Measurements from ENCODE around the gene NACC2.

Gene NACC2

DNA sequence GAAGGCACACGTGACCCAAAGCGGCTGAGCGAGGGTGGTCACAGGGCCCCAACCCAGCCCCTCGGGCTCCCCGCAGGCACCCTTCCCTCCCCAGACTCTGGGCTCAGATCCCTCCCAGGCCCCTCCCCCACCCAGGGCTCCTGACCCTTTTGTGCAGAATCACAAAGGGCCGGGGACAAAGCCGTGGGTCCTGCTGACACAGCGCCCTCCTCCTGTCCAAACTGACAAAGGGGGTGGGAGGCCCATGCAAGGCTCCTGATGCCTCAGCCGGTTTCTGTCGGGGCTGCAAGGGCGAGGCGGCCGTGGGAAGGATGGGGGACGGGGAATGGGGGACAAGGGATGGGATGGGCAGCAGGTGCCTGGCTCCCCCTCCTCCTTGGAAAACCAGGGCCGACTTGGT lies 90.4 kb downstream of the NACC2 start:
- Histone ChIP-seq H3K9me3 (ENCODE audit: control insufficient read depth in 2 of 2, low read length in 2 of 2) (no peaks in the 10 kb centered on the region), H3K36me3 (ENCODE audit: control insufficient read depth in 2 of 2, insufficient read depth in 2 of 2, low read length in 2 of 2) (peaks cover 0 to 3% of the 10 kb centered on the region in 2 donors), H3K27me3 (ENCODE audit: control insufficient read depth in 2 of 2, insufficient read depth in 2 of 2, low read length in 2 of 2) (no peaks in the 10 kb centered on the region), H3K4me3 (ENCODE audit: low read length in 2 of 2) (no peak overlapping the region), H3K4me1 (ENCODE audit: control insufficient read depth in 2 of 2, insufficient read depth in 2 of 2, low read length in 2 of 2) (peaks cover 0 to 6% of the 10 kb centered on the region in 2 donors), H3K27ac (ENCODE audit: low read depth in 2 of 2, low read length in 2 of 2) (no peak overlapping the region), H3K9ac (ENCODE audit: low read depth in 1 of 2, low read length in 2 of 2) (no peak overlapping the region)

DNA sequence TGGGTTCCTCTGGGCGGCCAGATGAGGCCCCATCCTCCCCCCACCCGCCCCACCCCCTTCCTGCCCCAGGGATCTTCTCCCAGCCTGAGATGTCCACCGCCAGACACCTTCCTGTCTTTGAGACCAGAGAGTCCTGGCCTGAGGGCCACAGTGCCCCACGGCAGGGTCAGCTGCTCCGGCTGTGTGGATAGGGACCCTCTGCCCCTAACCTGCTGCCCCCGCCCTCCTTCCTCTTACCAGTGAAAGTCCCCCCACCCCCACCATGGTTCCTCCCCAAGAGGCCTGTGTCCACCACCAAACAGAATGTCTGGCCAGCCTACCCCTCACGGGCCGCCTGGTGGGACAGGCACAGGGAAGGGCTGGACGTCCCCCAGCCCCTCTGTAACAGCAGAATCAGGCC lies 90.9 kb downstream of the NACC2 start:
- Histone ChIP-seq H3K9ac (ENCODE audit: low read depth in 1 of 2, low read length in 2 of 2) (no peak overlapping the region), H3K27ac (ENCODE audit: low read depth in 2 of 2, low read length in 2 of 2) (no peak overlapping the region), H3K4me3 (ENCODE audit: low read length in 2 of 2) (no peak overlapping the region), H3K4me1 (ENCODE audit: control insufficient read depth in 2 of 2, insufficient read depth in 2 of 2, low read length in 2 of 2) (peaks cover 0 to 6% of the 10 kb centered on the region in 2 donors), H3K9me3 (ENCODE audit: control insufficient read depth in 2 of 2, low read length in 2 of 2) (no peaks in the 10 kb centered on the region), H3K36me3 (ENCODE audit: control insufficient read depth in 2 of 2, insufficient read depth in 2 of 2, low read length in 2 of 2) (peaks cover 0 to 3% of the 10 kb centered on the region in 2 donors), H3K27me3 (ENCODE audit: control insufficient read depth in 2 of 2, insufficient read depth in 2 of 2, low read length in 2 of 2) (no peaks in the 10 kb centered on the region)

DNA sequence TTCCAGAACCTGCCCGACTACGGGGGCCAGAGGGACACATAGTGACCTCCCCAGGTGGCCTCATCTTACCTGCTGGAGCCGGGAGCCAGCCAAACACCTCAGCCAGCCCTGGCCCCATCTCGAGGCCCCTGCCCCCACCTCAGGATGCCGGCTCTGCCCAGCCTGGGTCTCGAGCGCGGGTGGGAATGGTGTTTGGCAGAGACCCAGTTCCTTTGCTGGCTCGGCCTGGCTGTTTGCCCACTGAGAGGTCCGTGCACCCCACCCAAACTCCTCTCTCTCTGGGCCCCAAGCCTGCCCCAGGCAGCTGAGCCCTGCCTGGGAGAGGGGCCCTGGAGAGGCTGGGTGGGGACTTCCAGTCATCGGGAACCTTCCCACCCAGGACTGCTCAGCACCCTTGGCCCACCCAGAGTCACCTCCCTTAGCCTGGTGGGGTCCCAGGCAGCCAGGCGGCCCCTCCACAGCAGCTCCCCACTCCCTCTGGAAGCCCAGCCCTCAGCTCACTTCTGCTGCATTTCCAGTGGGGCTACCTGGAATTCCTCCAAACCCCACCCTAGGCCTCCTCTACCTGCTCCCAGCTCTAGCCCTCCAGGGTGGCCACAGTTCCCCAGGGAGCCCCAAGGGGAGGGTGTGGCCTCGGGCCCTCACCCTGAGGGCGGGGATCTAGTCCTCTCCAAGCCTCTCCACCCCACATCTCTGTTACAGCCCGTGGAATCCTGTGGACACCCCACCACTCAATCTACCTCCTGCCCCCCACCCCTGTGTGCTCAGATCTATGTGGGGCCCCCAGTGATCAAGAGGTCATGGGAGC lies 91.5 kb downstream of the NACC2 start:
- Histone ChIP-seq H3K27me3 (ENCODE audit: control insufficient read depth in 2 of 2, insufficient read depth in 2 of 2, low read length in 2 of 2) (no peaks in the 10 kb centered on the region), H3K9me3 (ENCODE audit: control insufficient read depth in 2 of 2, low read length in 2 of 2) (no peaks in the 10 kb centered on the region), H3K9ac (ENCODE audit: low read depth in 1 of 2, low read length in 2 of 2) (no peak overlapping the region), H3K27ac (ENCODE audit: low read depth in 2 of 2, low read length in 2 of 2) (no peak overlapping the region), H3K4me3 (ENCODE audit: low read length in 2 of 2) (no peak overlapping the region), H3K4me1 (ENCODE audit: control insufficient read depth in 2 of 2, insufficient read depth in 2 of 2, low read length in 2 of 2) (peaks cover 0 to 6% of the 10 kb centered on the region in 2 donors), H3K36me3 (ENCODE audit: control insufficient read depth in 2 of 2, insufficient read depth in 2 of 2, low read length in 2 of 2) (peaks cover 0 to 3% of the 10 kb centered on the region in 2 donors)

DNA sequence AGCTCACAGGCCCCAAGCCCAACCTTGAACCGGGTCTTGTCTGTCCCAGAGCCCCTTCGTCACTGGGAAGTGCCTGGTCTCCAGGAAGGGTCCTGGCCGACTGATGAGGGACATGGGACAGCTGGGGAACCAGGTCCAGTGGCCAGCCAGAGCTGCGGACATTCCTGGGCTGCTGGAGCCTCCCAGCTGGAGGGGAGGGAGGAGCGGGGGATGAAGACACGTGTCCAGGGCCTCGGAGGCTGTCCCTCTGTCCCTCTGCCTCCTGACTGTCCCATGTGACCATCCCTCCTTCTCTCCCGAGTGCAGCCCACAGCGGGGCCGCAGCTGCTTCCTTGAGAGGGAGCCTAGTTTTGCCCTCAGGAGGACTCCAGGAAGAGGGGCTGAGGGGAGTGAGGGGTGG lies 92.2 kb downstream of the NACC2 start:
- H3K4me3 ChIP-seq (ENCODE audit: low read length in 2 of 2) = no peak overlapping the region

DNA sequence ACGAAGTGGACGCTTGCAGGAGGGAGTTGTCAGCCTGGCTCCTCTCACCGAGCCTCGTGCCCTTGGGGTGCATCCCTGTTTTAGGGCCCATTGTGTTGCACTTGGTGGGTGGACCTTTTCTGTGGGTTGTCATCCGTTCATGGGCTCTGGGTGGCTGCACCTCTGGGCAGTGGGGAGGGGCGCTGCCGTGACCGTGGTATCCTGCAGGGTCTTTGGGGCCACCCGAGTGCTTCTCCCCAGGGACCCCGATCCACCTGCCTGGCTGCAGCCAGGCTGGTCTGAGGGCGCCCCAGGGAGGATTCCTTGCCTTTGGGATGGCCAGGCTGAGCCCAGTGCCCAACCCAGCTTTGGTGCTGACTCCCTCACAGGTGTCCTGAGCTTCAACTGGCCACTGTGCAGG lies 92.9 kb downstream of the NACC2 start:
- no peak overlapping the region for H3K27ac ChIP-seq (ENCODE audit: low read depth in 2 of 2, low read length in 2 of 2)
- H3K9ac ChIP-seq (ENCODE audit: low read depth in 1 of 2, low read length in 2 of 2) = no peak overlapping the region
- no peaks in the 10 kb centered on the region for H3K36me3 ChIP-seq (ENCODE audit: control insufficient read depth in 2 of 2, insufficient read depth in 2 of 2, low read length in 2 of 2)
- no peak overlapping the region for H3K4me3 ChIP-seq (ENCODE audit: low read length in 2 of 2)
- H3K27me3 ChIP-seq (ENCODE audit: control insufficient read depth in 2 of 2, insufficient read depth in 2 of 2, low read length in 2 of 2) = no peaks in the 10 kb centered on the region
- no peaks in the 10 kb centered on the region for H3K9me3 ChIP-seq (ENCODE audit: control insufficient read depth in 2 of 2, low read length in 2 of 2)
- peaks cover 0 to 2% of the 10 kb centered on the region in 2 donors for H3K4me1 ChIP-seq (ENCODE audit: control insufficient read depth in 2 of 2, insufficient read depth in 2 of 2, low read length in 2 of 2)

More for the DNA sequence above, 92.2 kb downstream of the NACC2 start:
- Histone ChIP-seq H3K27me3 (ENCODE audit: control insufficient read depth in 2 of 2, insufficient read depth in 2 of 2, low read length in 2 of 2) (no peaks in the 10 kb centered on the region), H3K9me3 (ENCODE audit: control insufficient read depth in 2 of 2, low read length in 2 of 2) (no peaks in the 10 kb centered on the region), H3K36me3 (ENCODE audit: control insufficient read depth in 2 of 2, insufficient read depth in 2 of 2, low read length in 2 of 2) (no peaks in the 10 kb centered on the region), H3K9ac (ENCODE audit: low read depth in 1 of 2, low read length in 2 of 2) (no peak overlapping the region), H3K27ac (ENCODE audit: low read depth in 2 of 2, low read length in 2 of 2) (no peak overlapping the region), H3K4me1 (ENCODE audit: control insufficient read depth in 2 of 2, insufficient read depth in 2 of 2, low read length in 2 of 2) (peaks cover 0 to 2% of the 10 kb centered on the region in 2 donors)

DNA sequence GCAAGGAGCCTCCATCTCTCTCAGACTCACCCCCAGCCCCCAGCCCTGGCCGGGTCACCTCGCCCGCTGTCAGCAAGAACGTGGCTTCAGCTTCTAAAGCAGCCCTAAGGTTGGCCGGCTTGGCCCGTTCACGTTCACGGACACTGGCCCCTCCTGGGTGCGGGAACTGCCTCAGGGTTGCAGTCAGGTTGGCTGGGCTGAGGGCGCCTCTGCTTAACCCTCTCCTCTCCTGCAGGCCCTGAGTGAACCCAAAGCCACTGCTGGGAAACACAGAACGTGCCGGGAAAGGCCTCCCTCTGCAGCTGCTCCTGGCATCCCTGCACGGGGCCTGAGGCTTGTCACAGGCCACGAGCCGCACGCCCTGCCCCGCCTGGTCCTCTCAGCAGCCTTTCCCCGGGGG lies 93.9 kb downstream of the NACC2 start:
- no peak overlapping the region for H3K4me3 ChIP-seq (ENCODE audit: low read length in 2 of 2)
- no peak overlapping the region for H3K27ac ChIP-seq (ENCODE audit: low read depth in 2 of 2, low read length in 2 of 2)
- H3K27me3 ChIP-seq (ENCODE audit: control insufficient read depth in 2 of 2, insufficient read depth in 2 of 2, low read length in 2 of 2) = no peaks in the 10 kb centered on the region
- peaks cover 0 to 2% of the 10 kb centered on the region in 2 donors for H3K4me1 ChIP-seq (ENCODE audit: control insufficient read depth in 2 of 2, insufficient read depth in 2 of 2, low read length in 2 of 2)
- H3K9me3 ChIP-seq (ENCODE audit: control insufficient read depth in 2 of 2, low read length in 2 of 2) = no peaks in the 10 kb centered on the region
- H3K36me3 ChIP-seq (ENCODE audit: control insufficient read depth in 2 of 2, insufficient read depth in 2 of 2, low read length in 2 of 2) = no peaks in the 10 kb centered on the region
- no peak overlapping the region for H3K9ac ChIP-seq (ENCODE audit: low read depth in 1 of 2, low read length in 2 of 2)

DNA sequence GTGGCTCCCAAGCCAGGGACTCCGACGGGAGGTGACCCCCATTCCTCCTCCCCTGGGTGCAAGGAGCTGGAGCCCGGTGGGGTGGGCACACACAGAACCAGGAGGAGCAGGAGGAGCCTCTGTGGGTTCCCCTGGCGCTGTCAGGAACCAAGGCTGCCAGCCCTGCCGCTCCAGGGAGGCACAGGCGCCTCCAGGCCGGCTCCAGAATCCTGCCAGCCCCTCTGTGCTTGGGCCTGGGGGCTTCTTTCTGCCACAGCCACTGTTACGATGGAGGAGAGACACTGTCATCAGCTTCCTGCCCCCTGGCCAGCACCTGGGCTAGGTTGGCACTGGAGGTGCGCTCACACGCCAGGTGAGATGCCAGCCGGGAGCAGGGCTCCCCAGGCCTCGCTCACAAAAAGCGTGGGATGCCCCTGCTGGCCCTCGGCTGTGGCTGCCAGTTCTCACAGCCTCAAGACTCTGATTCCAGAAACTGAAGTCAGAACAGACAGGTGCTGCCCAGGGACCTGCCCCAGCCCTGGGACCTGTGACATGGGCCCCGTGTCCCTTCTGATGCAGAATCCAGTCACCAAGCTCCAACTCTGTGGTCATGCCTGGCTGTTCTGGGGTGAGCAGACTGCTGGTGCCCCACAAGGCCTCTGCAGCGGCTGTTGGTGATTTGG lies 96.5 kb downstream of the NACC2 start:
- Histone ChIP-seq H3K36me3 (ENCODE audit: control insufficient read depth in 2 of 2, insufficient read depth in 2 of 2, low read length in 2 of 2) (no peaks in the 10 kb centered on the region), H3K27ac (ENCODE audit: low read depth in 2 of 2, low read length in 2 of 2) (no peak overlapping the region), H3K9me3 (ENCODE audit: control insufficient read depth in 2 of 2, low read length in 2 of 2) (no peaks in the 10 kb centered on the region), H3K27me3 (ENCODE audit: control insufficient read depth in 2 of 2, insufficient read depth in 2 of 2, low read length in 2 of 2) (no peaks in the 10 kb centered on the region), H3K9ac (ENCODE audit: low read depth in 1 of 2, low read length in 2 of 2) (no peak overlapping the region), H3K4me3 (ENCODE audit: low read length in 2 of 2) (no peak overlapping the region), H3K4me1 (ENCODE audit: control insufficient read depth in 2 of 2, insufficient read depth in 2 of 2, low read length in 2 of 2) (peaks cover 0 to 2% of the 10 kb centered on the region in 2 donors)

DNA sequence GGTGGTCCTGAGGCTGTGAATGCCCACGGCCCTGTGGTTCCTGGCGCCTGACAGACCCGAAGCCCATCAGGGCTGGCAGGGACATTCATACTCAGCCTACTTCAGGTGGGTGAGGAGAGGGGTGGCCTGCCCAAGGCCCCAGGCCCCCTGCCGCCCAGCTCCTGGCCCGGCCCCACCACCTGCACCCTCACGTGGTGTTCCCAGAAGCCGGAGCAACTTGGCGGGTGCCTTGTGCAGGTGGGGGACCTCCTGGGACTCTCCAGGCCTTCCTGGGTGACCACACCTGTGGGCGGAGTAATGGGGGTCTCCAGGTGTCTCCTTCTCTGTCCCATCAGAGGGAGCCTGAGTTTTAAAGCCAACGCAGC lies 97.1 kb downstream of the NACC2 start:
- no peaks in the 10 kb centered on the region for H3K9me3 ChIP-seq (ENCODE audit: control insufficient read depth in 2 of 2, low read length in 2 of 2)
- H3K4me3 ChIP-seq (ENCODE audit: low read length in 2 of 2) = no peak overlapping the region
- H3K4me1 ChIP-seq (ENCODE audit: control insufficient read depth in 2 of 2, insufficient read depth in 2 of 2, low read length in 2 of 2) = peaks cover 3 to 6% of the 10 kb centered on the region in 2 donors
- H3K27ac ChIP-seq (ENCODE audit: low read depth in 2 of 2, low read length in 2 of 2) = no peak overlapping the region
- no peak overlapping the region for H3K9ac ChIP-seq (ENCODE audit: low read depth in 1 of 2, low read length in 2 of 2)
- H3K36me3 ChIP-seq (ENCODE audit: control insufficient read depth in 2 of 2, insufficient read depth in 2 of 2, low read length in 2 of 2) = no peaks in the 10 kb centered on the region
- no peaks in the 10 kb centered on the region for H3K27me3 ChIP-seq (ENCODE audit: control insufficient read depth in 2 of 2, insufficient read depth in 2 of 2, low read length in 2 of 2)

DNA sequence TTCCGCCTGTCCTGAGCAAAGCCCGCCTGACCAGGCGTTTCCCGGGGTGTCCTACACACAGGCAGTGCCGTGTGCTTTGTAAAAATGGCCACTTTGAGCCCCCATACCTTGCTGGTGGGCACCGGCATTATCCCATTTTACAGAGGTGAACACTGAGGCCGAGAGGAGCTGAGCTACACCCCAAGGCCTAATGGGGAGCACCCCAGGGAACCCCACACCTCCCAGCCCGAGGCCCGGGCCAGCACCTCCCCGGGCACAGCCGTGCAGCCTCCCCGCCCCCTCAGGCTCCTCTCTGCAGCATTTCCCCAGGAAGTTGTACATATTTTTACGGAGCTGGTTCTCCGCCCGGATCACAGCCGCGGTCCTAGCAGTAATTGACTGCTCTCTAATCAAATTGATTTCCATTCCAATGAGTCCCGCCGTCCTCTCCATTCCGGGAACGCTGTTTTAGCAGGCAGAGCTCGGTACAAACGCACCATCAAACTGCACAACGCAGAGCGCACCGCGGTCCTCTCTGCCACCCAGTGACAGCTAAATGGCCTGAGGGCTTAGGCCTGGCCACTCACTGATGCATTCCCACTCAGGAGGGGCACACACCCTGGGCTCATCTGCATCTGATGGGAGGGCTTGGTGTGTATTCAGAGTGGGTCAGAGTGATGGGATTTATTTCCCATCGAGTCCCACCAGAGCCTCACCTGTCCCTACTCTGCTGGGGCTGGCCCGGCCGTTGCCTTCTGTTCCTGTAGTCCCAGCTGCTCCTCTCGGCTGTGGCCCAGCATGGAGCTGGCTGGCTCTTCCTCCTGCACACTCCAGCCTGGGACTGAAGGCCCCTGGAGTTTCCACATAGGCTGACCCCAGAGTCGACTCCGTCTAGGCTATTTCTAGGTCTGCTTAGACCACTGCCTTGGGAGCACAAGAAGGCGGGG lies 97.7 kb downstream of the NACC2 start:
- Histone ChIP-seq H3K4me3 (ENCODE audit: low read length in 2 of 2) (no peak overlapping the region), H3K36me3 (ENCODE audit: control insufficient read depth in 2 of 2, insufficient read depth in 2 of 2, low read length in 2 of 2) (no peaks in the 10 kb centered on the region), H3K9me3 (ENCODE audit: control insufficient read depth in 2 of 2, low read length in 2 of 2) (no peaks in the 10 kb centered on the region), H3K27ac (ENCODE audit: low read depth in 2 of 2, low read length in 2 of 2) (no peak overlapping the region), H3K27me3 (ENCODE audit: control insufficient read depth in 2 of 2, insufficient read depth in 2 of 2, low read length in 2 of 2) (no peaks in the 10 kb centered on the region), H3K4me1 (ENCODE audit: control insufficient read depth in 2 of 2, insufficient read depth in 2 of 2, low read length in 2 of 2) (peaks cover 9 to 10% of the 10 kb centered on the region in 2 donors), H3K9ac (ENCODE audit: low read depth in 1 of 2, low read length in 2 of 2) (no peak overlapping the region)

DNA sequence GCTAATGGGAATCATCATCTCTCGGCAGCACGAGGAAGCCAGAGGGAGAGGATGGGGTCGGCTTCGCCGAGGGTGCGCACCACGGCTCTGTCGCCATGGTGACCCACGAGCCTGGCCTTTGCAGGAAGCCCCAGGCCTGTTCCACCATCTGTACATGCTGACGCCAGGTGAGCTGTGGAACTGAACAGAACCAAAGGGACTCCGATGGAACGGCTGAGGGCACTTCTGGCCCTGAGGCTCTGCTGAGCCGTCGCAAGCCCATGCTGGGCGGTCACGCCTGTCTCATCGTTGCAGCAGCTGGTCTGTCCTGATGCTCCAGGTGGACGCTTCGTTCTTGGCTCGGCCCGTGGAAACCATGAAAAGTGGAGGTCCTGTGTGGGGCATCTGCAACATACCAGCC lies 99.3 kb downstream of the NACC2 start:
- Histone ChIP-seq H3K4me1 (ENCODE audit: control insufficient read depth in 2 of 2, insufficient read depth in 2 of 2, low read length in 2 of 2) (peaks cover 11 to 16% of the 10 kb centered on the region in 2 donors), H3K9me3 (ENCODE audit: control insufficient read depth in 2 of 2, low read length in 2 of 2) (no peaks in the 10 kb centered on the region), H3K9ac (ENCODE audit: low read depth in 1 of 2, low read length in 2 of 2) (no peak overlapping the region), H3K27me3 (ENCODE audit: control insufficient read depth in 2 of 2, insufficient read depth in 2 of 2, low read length in 2 of 2) (no peaks in the 10 kb centered on the region), H3K27ac (ENCODE audit: low read depth in 2 of 2, low read length in 2 of 2) (no peak overlapping the region), H3K36me3 (ENCODE audit: control insufficient read depth in 2 of 2, insufficient read depth in 2 of 2, low read length in 2 of 2) (no peaks in the 10 kb centered on the region), H3K4me3 (ENCODE audit: low read length in 2 of 2) (no peak overlapping the region)
